Hindlimb muscle (tissue), 1 donor: ENCODE data around the gene CLEC9A. TPM values are rescaled to one million over a fixed set of nuclear protein-coding genes. Genes with fewer than 3 reads are reported as not detected.

Experiments
- DNase-seq: peaks from one replicate; pipeline ENCODE4 v3.0.0-alpha.2; 2013
- polyA plus RNA-seq: library from polyadenylated mRNA; unstranded; fragments of 120-200 nt; gene quantifications from one replicate; pipeline ENCODE4 v1.2.1, GENCODE V29; 2013; ENCODE audit not compliant: insufficient read length

CLEC9A gene
- polyA plus RNA-seq, 1 donor = 0.12 TPM

DNA sequence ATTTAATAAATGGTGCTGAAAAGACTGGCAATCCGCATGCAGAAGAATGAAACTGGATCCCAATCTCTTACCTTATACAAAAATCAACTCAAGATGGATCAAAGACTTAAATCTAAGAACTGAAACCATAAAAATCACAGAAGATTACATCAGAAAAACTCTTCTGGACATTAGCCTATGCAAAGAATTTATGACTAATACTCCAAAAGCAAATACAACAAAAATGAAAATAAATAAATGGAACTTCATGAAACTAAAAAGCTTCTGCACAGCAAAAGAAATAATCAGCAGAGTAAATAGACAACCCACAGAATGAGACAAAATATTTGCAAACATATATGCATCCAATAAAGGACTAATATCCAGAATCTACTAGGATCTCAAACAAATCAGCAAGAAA is 82.6 kb downstream of the CLEC9A start:
- no peak for DNase-seq

DNA sequence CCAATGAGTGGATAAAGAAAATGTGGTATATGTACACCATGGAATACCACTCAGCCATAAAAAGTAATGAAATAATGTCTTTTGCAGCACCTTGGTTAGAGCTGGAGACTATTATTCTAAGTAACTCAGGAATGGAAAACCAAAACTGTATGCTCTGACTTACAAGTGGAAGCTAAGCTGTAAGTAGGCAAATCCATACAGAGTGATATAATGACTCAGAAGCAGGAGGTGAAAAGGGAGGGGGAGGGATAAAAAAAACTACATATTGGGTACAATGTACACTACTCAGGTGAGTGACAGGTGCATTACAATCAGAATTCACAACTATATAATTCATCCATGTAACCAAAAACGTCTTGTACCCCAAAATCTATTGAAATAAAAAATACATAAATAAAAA is 83.4 kb downstream of the CLEC9A start:
- no peak for DNase-seq

DNA sequence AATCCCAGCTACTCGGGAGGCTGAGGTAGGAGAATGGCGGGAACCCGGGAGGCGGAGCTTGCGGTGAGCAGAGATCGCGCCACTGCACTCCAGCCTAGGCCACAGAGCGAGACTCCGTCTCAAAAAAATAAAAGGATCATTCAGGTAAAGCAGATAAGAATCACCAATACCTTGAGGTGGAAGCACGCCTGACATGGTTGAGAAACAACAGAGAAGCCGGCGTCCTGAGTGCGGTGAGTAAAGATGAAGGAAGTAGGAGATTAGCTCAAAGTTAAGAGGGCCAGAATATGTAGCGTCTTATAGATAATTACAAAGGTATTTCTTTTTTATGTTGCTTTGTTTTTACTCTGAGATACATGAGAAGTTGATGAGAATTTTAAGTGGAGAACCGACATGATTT is 84.8 kb downstream of the CLEC9A start:
- no peak for DNase-seq

Other genes with a start within 250 kb of the CLEC9A start
- gene KLRF1, start 203.2 kb upstream of the CLEC9A start, polyA plus RNA-seq = 0.23 TPM
- gene CLEC2B, start 161.3 kb upstream of the CLEC9A start, polyA plus RNA-seq = 1.7 TPM
- not detected for gene KLRF2, start 149.2 kb upstream of the CLEC9A start, polyA plus RNA-seq
- not detected for gene CLEC2A, start 98.3 kb upstream of the CLEC9A start, polyA plus RNA-seq
- gene CLEC12A, start 59.3 kb upstream of the CLEC9A start, polyA plus RNA-seq = 0.56 TPM
- not detected for gene CLEC1B, start 31.6 kb upstream of the CLEC9A start, polyA plus RNA-seq
- gene CLEC12B, start 20.1 kb upstream of the CLEC9A start, polyA plus RNA-seq = 0.12 TPM
- 2.3 TPM for gene CLEC1A, start 68.3 kb downstream of the CLEC9A start, polyA plus RNA-seq
- gene CLEC7A, start 99.5 kb downstream of the CLEC9A start, polyA plus RNA-seq = 4.2 TPM
- gene OLR1, start 141.4 kb downstream of the CLEC9A start, polyA plus RNA-seq = 2.3 TPM
- 0.23 TPM for gene TMEM52B, start 148.3 kb downstream of the CLEC9A start, polyA plus RNA-seq
- gene GABARAPL1, start 182.2 kb downstream of the CLEC9A start, polyA plus RNA-seq = 21.2 TPM